HG03520 (cell line): ENCODE results near the gene RIN3.

Experiments used
- ATAC-seq: cut with Tn5 transposase; IDR thresholded peaks from one replicate; pipeline ENCODE4 v1.9.1; 2021; ENCODE audit warnings: mild to moderate bottlenecking, moderate library complexity; ENCODE audit not compliant: unreplicated experiment

RIN3 gene

DNA sequence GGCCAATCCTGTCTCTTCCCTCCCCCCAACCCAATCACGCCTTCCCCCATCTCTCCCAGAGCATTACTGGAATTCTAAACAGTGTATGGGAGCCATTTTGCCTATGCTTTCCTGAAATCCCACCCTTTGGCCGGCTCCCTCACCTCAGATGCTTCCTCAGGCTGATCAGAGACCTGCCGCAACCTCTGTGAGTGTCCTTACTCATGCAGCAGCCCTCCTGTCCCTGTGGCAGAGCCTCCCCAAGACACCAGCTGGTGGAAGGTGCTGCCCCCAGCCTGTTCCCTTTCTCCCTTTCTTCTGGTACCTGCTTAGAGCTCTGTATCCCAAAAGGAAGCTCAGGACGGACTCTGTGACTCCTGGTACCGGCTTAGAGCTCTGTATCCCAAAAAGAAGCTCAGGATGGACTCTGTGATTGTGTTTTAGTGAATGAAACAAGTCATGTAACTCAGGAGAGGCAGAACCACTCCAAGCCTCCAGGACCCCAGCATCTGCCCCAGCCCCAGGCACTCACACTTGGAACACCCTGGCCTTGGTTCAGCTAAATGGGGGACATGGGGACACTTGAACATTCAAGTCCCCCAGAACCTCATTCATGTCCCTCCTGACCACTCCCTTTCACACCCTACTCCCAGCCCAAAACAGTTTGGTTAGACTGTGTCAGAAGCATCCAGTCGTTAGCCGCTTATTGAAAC, 29.3 kb upstream of the RIN3 start:
- ATAC-seq = no peak

DNA sequence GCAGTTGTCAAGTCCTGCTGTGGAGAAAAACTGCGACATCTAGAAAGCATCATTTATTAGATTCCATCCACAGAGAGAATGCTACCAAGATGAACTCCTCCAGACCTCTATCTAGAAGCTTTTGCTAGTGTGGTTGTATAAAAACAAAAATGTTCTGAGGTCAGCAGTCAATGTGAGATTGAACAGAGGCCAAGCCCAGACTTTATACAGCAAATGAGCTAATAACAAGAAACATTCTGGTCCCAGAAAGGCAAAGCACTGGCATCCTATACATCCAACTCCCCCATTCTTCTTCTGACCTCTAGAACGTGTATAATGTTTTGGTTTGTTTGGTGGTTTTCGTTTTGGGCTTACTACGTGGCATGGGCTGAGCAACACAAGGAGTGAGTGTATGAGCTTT, 26.7 kb upstream of the RIN3 start:
- no peak for ATAC-seq

DNA sequence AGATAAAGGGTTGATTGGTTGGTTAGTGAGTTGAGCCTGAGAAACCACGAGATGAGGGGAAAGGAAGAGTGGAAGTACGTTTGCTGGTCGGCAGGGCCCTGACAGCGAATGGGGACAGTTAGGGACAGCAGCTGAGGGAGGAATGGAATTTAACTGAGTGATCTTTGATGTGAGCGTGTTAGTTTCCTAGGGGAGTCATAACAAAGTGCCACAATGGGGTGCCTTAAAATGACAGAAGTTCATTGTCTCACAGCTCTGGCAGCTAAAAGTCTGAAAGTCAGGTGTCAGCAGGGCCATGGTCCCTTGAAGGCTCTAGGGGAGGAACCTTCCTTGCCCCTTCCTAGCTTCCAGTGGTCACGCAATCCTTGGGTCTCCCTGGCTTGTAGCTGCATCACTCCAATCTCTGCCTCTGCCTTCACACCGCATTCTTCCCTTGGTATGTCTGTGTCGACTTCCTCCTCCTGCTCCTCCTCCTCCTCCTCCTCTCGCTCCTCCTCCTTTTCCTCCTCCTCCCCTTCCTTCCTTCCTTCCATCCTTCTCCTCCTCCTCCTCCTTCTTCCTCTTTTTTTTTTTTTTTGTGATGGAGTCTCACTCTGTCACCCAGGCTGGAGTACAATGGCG, 26.0 kb upstream of the RIN3 start:
- ATAC-seq = no peak

DNA sequence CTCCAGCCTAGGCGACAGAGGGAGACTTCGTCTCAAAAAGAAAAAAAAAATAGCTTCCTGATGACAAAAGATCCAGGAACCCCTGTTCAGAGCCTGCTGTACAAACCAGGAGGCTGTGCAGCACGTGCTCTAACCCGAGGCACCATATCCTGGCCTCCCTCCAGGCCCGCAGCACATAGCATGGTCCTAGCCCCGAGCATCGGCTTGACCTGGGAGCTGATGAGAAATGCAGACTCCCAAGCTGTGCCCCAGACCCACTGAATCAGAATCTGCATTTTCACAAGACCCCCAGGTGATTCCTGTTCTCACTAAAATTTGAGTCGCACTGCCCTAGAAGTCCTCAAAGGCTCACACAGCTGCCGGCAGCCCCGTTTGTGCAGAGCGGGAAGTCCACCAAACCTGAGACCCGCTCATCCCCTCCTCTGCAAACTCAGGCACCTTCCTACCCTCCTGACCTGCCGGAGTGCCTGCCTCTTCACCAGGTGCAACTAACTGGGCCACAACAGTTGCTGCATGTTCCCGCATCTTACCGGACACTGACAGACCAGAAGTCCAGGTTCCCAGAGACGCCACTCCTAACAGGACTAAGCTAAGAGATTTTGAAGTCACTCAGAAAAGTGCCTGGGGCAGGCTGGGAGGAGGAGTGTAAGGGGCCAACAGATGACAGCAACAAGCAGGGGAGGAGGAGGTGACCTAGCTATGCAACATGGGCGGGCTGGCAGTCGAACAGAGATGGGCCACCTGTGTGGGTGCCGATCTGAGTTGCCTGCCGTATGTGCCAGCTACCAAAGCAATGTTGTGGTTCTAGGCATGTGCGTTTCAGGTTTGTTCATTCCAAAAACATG, 24.0 kb upstream of the RIN3 start:
- no peak for ATAC-seq

DNA sequence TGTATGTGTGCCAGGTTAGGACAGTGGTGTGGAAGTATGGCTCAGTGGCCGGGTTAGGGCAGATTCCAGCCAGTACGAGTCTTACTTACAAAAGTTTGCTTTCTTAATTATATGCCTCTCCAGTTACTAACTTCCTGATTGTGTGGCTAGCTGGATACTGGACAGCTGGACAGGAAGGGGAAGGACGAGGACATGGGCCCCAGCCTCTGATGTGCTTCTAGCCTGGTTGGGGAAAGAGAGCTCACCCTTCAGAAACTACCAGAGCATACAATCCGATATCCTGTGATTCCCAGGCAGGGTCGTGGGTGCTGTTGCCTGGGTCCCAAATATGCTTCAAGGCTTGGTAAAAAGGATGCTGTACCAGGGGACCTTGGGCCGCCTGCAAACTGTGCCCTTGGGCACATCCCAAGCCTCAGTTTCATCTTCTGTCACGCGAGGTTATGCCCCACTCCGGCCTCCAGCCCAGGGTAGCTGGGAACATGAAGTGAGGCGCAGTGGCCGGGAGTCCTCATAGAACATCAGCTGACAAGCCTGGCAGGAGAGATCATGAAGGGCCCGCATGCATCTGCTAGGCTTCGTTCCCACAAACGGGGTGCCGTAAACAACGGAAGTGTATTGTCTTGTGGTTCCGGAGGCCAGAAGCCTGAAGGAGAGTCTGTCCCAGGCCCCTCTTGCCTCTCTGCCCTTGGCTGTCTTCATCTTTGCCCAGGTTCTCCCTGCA, 23.2 kb upstream of the RIN3 start:
- ATAC-seq = no peak

DNA sequence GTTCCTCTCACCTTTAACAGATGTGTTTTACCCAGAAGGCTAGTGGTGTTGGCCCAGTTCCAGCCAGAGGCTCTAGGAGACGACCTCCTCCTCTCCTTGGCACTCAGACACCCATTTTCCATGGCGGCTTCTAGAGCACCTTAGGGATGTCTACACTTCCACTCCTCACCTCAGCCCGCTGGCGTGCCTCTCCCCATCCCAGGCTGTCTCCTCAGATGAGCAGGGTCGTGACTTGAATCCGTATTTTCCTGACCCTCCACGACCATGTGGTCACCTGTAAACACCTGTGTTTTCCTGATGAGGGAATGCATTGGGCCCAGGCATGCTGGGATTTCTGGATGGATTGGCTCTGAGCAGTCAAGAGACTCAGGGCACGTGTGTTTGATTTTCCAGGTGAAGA, 21.8 kb upstream of the RIN3 start:
- ATAC-seq = no peak

DNA sequence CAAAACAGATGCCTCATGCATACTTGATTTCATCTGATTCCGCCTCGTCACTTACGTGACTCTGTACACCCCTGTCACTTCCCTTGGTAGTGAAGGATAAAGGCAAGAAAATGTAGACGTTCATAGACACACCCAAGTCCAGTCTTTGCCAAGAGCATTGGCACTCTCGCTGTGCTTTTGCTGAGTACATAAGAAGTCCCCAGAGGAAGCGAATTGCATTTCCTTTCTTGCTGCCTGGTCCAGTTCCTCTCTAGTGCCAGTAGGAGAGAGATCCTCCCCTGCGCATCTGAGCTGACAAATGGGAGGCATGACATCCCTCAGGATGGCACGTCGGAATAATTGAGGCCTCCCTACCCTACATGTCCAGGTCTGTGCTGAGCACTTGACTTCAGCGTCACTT, 21.3 kb upstream of the RIN3 start:
- ATAC-seq = no peak

DNA sequence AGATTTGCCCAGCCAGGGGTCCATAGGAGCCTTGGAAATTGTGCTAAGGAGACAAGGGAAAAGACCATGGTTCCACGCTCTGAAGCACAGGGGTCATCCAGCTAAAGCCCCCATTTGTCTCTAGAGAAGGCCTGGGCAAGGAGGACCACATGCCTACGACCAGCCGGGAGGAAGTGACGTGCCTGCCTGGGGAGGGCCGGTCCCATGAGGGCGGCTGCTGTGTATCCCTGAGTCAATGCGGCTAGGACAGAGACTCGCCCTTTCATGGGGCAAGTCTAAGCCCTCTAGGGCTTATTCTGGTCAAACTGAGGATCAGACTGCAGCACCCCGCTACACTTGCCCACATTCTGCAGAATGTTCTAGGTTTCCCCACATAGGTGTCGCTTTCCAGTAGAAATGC, 20.6 kb upstream of the RIN3 start:
- ATAC-seq = no peak

DNA sequence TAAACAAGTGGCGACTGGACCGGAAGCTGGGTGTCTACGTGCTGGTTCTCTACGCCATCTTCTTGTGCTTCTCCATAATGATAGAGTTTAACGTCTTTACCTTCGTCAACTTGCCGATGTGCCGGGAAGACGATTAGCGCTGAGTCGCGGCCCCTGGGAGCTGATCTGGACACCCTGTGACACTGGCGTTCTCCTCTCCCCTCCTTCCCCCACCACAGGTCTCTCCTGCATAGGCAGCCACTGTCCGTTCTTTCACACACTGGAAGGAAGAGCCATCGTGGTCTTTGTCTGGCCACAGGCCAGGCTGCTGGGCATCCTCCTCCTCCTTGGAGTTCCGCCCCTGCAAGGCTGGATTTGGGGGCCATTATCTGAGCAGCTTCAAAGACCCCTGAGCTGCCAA, 20.1 kb upstream of the RIN3 start:
- ATAC-seq = no peak

DNA sequence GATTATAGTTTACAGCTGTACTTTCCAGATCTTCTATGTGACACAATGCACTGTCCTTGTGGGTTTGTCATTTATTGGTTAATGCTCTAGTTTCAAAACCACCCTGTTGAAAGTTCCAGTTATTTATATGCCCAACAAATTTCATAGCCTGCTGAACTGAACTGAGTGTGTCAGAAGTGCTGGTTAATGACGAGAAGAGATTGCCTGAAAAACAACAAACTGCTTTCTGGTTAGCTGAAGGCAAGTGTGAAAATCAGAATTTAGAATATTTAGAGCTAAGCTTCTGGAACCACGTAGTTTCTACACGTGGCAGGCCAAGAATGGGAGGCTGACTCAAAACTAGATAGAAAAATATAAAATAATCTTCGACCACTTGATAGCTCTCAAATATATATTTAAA, 19.1 kb upstream of the RIN3 start:
- no peak for ATAC-seq

DNA sequence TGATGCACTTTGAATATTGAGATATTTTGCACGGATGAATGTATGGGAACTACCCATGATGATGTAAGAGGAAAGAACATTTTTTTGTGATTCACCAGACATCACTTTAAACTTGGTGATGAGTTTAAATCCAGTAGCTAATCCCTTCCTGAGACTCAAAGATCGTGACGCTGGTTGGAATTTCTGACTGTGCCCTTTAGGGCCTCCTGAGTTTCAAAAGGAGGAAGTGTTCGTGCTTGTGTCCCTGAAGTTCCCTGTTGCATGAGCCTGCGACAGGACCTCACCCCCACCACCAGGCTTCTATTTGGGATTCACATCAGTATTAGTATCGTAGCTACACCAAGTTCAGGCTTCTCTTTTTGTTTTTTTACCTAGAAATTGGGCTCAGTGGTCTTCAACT, 18.6 kb upstream of the RIN3 start:
- ATAC-seq = no peak

DNA sequence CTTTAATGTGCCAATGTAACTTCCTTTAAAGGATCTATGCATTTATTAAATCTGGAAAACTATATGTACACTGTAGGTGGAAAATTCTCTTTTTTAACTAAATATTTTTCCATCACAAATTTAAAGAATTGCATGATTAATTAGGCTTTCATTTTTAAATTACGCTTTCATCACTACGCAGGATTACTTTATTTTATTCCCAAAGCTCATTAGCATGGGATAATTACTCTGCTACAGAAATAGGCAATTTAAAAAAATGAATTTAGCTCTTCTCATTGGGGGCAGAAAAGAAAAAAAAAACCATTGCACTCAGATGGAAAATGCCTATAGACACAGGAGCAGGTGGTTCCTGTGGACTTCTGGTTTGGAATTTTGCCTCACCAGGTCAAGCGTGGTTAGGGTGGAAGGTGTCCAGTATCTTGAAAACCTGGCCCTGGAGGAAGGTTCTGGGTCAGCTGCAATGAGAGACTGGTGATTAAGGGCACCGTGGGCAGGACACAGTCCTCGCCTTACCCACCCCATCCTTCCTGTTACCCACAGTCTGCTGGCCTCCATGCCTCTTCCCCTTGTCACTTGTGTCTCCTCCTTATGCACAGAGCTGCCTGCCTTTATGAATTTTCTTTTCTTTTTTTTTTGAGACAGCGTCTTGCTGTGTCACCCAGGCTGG, 17.3 kb upstream of the RIN3 start:
- ATAC-seq = no peak

DNA sequence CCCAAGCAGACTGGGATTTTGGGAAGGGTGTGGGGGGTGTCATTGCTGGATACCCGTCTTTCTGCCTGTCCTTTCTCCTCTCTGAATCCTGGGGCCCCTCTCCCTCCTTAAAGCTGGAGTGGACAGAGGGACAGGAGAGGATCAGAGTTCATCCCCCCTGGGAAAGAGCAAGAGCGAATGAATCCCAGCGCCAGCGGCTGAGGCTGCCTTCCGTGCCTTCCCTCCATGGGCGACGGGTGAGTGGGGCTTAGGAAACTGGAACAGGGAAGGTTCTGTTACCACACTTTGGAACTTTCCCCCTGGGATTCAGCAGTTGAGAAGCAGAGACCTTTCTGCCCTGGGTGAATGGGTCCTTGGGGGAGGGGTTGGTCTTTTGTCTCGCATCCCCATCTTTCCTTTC, 16.2 kb upstream of the RIN3 start:
- ATAC-seq = no peak

DNA sequence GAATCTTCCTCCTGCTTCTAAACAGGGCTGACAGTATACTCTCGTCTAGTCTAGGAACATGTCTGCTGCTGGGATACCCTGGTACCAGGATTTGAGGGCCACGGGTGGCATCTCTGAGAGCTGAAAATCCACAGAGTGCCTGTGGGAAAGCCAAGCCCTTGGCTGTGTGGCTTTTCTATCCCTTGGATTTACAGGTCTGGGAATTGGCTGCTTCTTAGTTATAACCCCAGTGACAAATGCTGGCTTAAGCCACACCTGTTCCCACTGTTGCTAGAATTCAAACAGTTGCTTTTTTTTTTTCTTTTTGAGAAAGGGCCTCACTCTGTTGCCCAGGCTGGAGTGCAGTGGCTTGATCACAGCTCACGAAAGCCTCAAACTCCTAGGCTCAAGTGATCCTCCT, 14.3 kb upstream of the RIN3 start:
- no peak for ATAC-seq

DNA sequence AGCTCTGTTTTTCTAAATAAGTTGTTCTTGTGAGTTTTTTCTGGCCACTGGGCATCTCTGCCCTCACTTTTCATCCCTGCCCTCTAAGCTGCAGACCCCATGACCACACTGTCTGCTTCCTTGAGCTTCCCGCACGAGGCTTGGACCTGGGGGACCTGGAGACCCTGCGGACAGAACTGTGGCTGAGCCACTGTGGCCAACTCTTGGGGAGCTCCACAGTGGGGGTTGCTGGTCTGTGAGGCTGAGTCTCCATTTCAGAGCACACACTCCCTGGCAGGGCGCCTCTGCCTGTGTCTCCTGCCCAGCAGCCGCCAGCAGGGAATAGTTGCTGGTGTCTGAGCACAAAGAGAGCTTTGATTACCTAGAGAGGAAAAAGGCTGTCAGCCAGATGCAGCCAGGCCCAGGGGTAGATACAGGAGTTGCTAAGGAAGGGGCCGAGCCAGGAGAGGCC, 13.1 kb upstream of the RIN3 start:
- ATAC-seq = no peak

DNA sequence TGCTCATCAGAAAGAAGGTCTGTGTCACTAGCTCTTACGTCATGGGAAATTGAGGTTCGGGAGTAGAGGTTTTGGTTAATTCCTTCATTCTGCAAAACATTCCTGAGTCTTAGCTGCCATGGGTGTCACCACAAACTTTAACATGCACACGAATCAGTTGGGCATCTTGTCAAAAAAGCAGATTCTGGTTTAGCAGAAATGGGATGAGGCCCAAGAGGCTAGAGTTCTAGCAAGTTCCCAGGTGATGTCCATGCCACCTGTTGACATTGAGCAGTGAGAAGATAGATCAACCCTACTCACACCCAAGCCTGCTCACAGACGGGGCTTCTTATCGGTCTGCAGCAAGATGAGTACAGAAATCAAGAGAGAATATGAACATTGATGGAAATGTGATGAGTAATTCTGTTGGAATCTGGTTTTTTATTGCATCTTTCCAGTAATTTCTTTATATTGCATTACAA, 11.7 kb upstream of the RIN3 start:
- ATAC-seq = no peak

DNA sequence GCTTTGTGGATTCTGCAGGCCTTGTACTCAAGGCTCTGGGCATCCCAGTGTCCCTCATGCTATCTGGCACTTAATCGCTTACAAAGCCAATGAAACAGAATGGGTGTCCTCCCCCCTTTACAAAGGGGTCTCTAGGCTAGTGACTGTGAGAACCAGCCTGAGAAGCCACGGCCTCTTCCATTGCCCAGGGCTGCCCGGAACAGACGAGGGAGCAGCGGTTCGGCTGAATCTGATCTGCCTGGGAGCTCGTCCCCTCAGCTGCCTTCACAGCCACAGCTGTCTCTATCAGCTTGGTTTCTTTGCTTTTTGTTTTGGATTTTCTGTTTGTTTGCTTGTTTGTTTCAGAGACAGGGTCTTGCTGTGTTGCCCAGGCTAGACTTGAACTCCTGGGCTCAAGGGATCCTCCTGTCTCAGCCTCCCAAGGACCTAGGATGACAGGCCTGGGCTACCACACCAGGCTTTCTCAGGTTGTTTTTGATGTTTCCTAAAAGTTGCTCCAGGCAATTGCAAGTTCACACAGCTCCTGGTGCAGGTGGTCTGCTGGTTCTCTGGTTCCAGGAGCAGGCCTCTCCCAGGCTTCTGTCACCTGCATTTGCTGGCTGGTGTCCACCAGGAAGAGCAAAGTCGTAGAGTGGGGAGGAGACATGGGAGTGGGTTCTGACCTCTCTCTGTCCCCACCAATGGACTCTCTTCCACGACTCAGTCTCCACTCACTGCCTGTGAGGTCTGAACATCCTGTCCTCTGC, 10.9 kb upstream of the RIN3 start:
- ATAC-seq = no peak

DNA sequence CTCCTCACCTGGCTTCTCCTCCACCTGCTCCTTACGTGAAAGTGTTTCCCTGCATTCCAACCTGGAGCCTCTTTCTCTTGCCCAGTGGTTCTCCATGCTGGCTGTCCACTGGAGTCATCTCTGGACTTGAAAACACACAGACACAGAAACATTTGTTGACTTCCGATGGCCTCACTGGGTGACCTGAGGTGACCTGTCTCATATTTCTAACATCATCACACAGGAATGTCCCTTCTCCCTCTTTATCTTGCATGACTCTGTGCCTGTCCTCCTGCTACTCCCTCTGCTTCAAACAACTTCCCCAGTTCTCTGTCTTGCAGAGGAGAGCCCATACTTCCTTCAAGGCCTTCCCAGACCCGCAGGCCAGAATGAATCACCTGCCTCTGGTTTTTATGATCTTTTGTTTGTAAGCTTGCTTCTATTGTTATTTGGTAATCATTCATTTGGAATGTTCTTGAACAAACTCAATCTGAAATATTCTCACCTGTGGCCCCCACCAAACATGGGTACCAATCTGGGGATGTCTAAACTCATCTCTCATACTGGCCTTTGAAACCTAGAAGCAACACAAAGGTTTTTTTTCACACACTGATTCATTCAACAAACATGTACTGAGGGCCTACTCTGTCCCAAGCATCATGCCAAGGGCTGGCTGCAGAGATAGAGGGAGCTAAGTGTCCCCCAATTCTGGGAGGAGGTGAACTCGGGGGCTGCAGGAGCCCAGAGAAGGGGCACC, 9.7 kb upstream of the RIN3 start:
- ATAC-seq = no peak

DNA sequence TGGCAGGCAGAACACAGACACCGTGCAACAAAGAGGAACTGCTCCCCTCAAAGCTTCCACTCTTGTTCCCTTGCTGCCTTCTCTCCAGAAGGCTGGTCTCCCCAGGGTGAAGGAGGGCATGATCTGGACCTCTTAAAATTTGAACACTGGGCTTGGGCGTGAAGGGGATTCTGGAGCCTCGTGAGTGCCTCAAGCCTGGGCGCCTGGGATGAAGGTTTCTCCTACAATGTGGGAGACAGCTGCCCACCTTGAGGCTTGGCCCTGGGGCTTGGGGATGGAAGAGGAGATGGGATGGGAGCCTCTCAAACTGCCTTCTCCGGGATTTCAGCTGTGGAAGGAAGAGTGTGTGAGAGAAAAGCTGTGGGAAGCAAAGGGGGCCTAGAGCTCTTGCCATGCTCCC, 7.8 kb upstream of the RIN3 start:
- no peak for ATAC-seq
